ENCODE data around the gene GTF2B.
"Not testable (repeated sequence)": the region's sequence is repeated elsewhere in the genome, so short reads cannot be mapped to it uniquely, and the experiment has no call there.

GTF2B gene

DNA sequence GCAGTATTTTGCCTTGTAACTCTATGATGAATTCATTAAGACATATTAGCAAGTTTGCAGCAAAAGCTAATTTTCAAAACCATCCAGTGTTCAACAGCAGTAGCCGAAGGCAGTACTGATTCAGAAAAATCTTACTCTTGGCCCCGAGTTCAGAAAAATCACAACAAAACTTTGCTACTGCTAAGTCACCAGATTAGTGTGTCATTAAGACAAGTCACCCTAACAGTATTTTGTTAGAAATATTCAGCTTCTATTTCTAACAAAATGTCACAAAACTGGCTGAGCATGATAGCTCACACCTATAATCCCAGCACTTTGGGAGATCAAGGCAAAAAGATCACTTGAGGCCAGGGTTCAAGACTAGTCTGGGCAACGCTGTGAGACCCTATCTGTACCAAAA, 8.2 kb downstream of the GTF2B start:
- DNase-seq: no peak

GRCh38 chr1:88880717-88881116, 10.7 kb downstream of the GTF2B start:
- not testable (repeated sequence) for DNase-seq

DNA sequence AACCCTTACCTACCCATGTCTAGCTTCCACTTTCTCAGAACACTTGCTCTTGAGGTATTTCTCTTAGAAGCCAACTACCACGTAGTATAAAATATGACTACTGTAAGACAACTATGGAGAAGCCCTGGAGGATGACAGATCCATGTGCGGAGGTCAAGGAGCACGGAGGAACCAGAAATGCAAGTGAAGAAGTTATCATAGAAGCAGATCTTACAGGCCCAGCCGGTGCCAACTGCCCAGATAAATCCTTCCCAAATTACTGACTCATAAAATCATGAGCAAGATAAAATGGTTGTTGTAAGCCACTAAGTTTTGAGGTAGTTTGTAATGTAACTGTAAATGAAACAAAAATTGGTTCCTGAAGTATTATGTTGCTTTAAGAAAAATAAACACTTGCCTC, 12.6 kb downstream of the GTF2B start:
- DNase-seq: no peak

DNA sequence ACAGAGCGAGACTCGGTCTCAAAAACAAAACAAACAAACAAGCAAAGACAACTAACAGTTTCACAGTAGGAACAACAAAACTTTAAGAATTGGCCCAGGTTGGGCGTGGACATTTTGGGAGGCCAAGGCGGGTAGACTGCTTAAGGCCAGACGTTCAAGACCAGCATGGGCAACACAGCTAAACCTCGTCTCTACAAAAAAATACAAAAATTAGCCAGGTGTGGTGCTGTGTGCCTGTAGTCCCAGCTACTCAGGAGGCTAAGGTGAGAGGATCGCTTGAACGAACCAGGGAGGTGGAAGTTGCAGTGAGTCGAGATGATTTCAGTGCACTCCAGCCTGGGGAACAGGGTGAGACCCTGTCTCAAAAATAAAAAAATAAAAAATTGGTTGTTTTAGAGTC, 13.5 kb downstream of the GTF2B start:
- DNase-seq: no peak

DNA sequence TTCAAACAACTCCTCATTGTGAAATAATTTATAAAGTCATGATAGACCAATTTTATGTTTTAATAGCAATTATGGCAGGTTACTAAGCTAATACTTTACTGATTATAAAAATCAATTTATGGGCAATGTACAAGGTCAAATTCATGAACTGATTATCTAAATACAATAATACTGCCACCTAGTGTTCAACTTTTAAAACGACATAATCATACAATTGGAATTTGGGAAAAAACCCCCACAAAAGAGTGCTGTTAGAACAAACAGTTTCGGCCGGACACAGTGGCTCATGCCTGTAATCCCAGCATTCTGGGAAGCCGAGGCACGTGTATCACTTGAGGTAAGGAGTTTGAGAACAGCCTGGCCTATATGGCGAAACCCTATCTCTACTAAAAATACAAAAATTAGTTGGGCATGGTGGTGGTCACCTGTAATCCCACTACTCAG, 14.0 kb downstream of the GTF2B start:
- peak in 1 of 2 donors; percentile 31 for DNase-seq

DNA sequence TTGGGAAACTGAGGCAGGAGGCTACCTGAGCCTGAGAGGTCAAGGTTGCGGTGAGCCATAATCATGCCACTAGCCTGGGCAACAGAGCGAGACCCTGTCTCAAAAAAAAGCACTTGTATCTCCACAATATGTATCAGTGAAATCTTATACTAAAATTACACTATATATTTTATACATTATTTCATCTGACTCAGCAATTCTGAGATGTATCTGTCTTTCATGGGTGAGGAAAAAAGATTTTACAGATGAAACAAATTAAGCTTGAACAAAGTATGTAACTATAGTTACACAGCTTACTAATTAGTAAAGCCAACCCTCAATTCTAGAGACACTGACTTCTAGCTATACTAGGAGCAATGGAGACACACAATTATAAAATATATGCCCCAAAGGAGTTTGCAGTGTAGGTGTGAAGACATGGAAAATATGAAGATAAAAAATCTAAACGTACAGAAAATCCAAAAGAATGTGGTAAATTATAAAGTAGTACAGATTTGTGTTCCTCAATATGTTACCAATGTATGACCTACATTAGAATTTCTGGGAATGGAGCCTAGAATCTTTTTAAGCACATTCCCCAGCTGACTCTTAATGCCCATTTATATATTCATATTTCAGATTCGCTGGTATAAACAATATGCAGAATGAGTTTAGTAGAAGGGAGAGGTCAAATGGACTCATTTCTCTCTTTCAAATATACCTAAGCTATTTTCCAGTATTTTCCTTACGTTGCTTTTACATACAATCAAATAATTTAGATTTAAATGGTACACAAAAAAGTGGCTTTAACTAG, 14.6 kb downstream of the GTF2B start:
- no peak for DNase-seq

DNA sequence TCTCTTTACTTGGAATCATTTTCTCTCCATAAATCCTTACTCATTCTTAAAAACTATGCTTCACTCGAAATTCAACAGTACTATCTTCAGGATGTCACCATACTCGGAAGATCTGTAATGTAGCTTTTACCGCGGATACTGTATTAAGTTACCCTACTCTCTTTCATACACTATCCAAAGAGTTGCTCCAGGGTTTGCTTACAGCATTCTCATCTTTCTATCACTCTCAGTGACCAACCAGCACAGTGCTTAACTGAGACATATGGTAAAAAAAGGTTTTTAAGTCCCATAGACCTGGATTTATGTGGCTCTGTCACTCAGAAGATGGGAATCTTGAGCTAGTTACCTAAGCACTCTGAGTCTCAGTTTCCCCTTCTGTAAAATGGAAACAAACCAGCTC, 15.8 kb downstream of the GTF2B start:
- no peak for DNase-seq

DNA sequence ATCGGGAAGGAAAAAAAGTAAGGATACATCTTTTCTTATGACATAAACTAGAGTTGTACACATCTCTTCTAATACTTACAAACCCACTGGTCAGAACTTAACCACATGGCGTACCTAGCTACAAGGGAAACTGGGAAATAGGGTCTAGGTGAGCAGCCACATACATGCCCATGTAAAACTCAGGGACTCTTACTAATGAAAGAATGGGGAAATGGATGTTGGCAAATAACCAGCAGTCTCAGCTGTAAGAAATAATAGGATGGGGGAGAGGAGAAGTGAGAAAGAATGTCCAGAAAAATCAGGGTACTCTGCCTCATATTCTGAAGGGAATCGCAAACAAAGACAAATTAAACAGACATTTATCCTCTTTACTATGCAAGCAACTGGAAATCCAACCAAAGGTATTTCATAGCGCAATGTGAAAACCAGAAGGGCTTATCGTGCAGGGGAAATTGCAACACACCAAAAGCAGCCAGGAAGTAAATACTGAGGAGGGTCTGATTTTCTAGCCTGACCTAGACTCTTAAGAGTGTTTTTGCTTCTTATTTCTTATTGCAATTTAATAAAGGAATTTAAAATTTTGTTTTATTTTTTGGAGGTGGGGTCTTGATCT, 17.5 kb downstream of the GTF2B start:
- no peak for DNase-seq

- DNase-seq: not testable (repeated sequence)
Measured at GRCh38 chr1:88869644-88870043, 21.7 kb downstream of the GTF2B start.

GRCh38 chr1:88867743-88868521, 23.4 kb downstream of the GTF2B start:
- DNase-seq: no peak

- DNase-seq: no peak
Measured at GRCh38 chr1:88851303-88852063, 39.9 kb downstream of the GTF2B start.

DNA sequence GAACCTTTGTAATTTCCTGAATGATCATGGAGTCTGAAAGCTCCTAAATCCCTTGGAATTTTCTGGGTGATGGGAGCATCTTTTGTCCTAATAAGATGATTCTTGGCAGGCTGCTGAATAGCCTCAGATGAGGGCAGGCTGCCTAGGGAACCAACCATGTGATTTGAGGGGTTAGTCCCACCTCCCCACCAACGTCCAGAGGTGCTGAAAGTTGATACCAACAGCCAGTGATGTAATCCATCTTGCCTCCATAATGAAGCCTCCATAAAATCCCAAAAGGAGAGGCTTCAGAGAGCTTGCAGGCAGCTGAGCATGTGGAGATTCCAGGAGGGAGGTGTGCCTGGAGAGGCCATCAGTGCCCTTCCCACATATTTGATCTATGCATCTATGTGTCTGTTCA, 43.7 kb downstream of the GTF2B start:
- DNase-seq: no peak

GRCh38 chr1:88825721-88826120, 65.6 kb downstream of the GTF2B start:
- no peak for DNase-seq

DNA sequence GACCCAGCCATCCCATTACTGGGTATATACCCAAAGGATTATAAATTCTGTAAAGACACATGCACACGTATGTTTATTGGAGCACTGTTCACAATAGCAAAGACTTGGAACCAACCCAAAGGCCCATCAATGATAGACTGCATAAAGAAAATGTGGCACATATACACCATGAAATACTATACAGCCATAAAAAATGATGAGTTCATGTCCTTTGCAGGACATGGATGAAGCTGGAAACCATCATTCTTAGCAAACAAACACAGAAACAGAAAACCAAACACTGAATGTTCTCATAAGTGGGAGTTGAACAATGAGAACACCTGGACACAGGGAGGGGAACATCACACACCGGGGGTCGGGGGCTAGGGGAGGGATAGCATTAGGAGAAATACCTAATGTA, 71.7 kb downstream of the GTF2B start:
- not testable (repeated sequence) for DNase-seq

GRCh38 chr1:88813471-88813870, 77.9 kb downstream of the GTF2B start:
- no peak for DNase-seq

- DNase-seq: no peak
Measured at GRCh38 chr1:88812366-88812765, 79.0 kb downstream of the GTF2B start.

DNA sequence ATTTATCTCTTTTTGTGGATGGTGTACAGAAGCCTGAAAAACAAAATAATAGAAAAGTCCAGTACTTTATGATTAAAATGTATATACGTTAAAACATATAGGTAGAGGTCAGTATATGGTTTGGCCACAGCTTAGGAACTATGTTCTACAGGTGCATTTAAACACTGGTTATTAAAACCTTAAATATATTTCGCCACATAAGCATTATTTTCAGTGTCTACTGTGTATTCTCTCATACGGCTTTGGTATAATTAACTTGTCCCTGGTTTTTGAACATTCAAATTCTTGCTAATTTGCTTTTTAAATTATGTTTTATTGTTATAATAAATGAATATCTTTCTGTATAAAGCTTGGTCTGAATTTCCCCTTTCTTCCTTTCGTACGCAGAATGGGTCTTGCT, 87.9 kb downstream of the GTF2B start:
- no peak for DNase-seq

DNA sequence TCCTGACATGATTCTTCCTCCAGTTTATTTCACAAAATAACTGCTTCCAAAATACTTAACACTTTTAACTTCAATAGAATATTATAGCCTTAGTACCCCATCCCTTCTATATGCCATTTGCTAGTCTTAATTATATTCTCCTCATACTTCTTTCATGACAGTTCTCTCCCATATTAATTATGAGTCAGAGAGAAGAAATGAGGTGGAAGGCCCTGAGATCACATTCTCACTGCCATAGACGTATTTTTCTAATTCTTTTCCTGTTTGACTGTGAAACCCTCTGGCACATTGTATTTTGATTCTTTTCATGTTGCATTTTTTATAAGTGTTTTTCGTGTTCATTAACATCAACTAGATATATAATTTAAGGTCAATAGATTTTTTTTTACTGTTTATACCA, 88.4 kb downstream of the GTF2B start:
- no peak for DNase-seq
